Measurements from ENCODE around the gene DDX60. TPM values are rescaled to one million over a fixed set of nuclear protein-coding genes. Genes with fewer than 3 reads are reported as not detected.

The DDX60 gene
- total and polyA plus RNA-seq, 4 experiments from 2014 or later: 25.7 to 33.9 (median 31.9) TPM

DNA sequence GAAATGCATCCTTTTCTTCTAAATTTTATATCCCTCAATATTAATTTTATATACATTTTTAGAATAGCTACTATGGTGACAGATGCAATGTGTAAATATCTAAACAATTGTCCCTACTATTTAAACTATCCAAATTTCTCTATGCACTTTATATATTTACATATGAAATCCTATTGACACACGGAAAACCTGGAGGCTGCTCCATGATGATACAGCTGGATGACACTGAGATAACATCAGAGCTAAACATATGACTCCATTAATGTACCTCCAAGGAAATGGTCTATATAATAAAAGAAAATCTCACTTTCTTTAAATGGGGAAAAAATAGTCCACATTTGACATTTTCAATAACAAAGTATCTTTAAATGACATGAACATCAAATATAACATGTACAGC lies 43.7 kb downstream of the DDX60 start:
- DNase-seq: no peak
- Mint-ChIP-seq H3K4me3 (no peak overlapping the region), H3K27ac (no peak overlapping the region), H3K27me3 (no peaks in the 10 kb centered on the region), H3K36me3 (peaks cover 76 to 77% of the 10 kb centered on the region in 2 donors), H3K4me1 (peaks cover 0 to 4% (median under 1%) of the 10 kb centered on the region in 4 donors), H3K9me3 (no peaks in the 10 kb centered on the region)
- Histone ChIP-seq H3K4me1 (ENCODE audit: insufficient read depth, low read length) (no peaks in the 10 kb centered on the region), H3K9me3 (ENCODE audit: control insufficient read depth in 1 of 2, low read length in 2 of 2) (no peaks in the 10 kb centered on the region), H3K27me3 (ENCODE audit: insufficient read depth, low read length) (no peaks in the 10 kb centered on the region), H3K27ac (ENCODE audit: low read depth, low read length) (no peak overlapping the region), H3K36me3 (ENCODE audit: insufficient read depth, low read length) (peaks cover 26% of the 10 kb centered on the region), H3K4me3 (ENCODE audit: low read length in 2 of 2) (no peak overlapping the region)
- POLR2A ChIA-PET (ENCODE audit: partially characterized antibody): no interaction called here
- intact Hi-C loops (cut with micrococcal nuclease): no loop called here
- CTCF ChIA-PET (ENCODE audit: partially characterized antibody): no interaction called here

DNA sequence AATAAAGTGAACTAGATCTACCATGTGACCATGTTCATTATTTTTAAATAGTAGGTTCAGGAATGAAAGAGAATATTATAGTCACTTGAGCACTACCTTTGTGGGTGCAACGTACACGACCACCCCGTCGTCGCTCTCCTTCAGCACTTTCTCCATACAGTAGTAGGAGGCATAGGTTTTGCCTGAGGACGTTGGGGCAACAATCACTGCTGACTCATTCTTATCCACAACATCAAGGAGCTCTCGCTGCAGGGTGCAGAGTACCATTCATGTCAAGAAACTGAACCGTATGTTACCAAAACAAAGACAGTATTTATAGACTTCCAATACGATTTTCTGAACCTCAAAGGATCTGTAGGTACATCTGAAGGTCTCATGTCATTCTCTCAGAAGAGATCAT lies 44.7 kb downstream of the DDX60 start:
- peak overlapping the region in 1 of 7 donors; percentile 32 for H3K27ac Mint-ChIP-seq

DNA sequence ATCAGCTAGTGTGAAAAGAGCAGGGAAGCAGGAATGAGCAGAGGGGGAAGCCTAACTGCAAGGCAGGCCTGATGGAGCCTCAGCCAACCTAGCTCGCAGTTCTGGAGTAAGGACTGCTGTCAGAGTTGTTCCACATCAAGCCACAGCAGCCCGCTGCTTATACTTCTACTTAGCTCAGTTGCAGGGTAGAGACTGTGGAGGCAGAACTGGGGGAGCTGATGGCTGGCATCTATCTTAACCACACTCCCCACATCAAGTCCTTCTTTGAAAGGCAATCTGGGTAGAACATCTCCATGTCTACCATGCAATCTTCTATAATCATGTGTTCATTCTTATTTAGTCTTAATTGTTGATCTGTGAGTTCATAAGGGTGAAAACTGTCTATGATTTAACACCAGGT lies 46.1 kb downstream of the DDX60 start:
- no peaks in the 10 kb centered on the region for H3K9me3 ChIP-seq (ENCODE audit: control insufficient read depth in 1 of 2, low read length in 2 of 2)
- no peak for DNase-seq
- H3K36me3 Mint-ChIP-seq: peaks cover 77 to 85% of the 10 kb centered on the region in 2 donors

More for the DNA sequence above, 44.7 kb downstream of the DDX60 start:
- intact Hi-C loops (cut with micrococcal nuclease): no loop called here
- peaks cover 75 to 79% of the 10 kb centered on the region in 2 donors for H3K36me3 Mint-ChIP-seq
- POLR2A ChIA-PET (ENCODE audit: partially characterized antibody): no interaction called here
- Histone ChIP-seq H3K36me3 (ENCODE audit: insufficient read depth, low read length) (peaks cover 21% of the 10 kb centered on the region), H3K27ac (ENCODE audit: low read depth, low read length) (no peak overlapping the region), H3K4me1 (ENCODE audit: insufficient read depth, low read length) (no peaks in the 10 kb centered on the region), H3K4me3 (ENCODE audit: low read length in 2 of 2) (no peak overlapping the region), H3K27me3 (ENCODE audit: insufficient read depth, low read length) (no peaks in the 10 kb centered on the region), H3K9me3 (ENCODE audit: control insufficient read depth in 1 of 2, low read length in 2 of 2) (no peaks in the 10 kb centered on the region)
- H3K4me1 Mint-ChIP-seq: peaks cover 0 to 4% (median under 1%) of the 10 kb centered on the region in 4 donors
- DNase-seq: no peak
- H3K9me3 Mint-ChIP-seq: no peaks in the 10 kb centered on the region
- CTCF ChIA-PET (ENCODE audit: partially characterized antibody): no interaction called here
- H3K27me3 Mint-ChIP-seq: no peaks in the 10 kb centered on the region
- H3K4me3 Mint-ChIP-seq: no peak overlapping the region

DNA sequence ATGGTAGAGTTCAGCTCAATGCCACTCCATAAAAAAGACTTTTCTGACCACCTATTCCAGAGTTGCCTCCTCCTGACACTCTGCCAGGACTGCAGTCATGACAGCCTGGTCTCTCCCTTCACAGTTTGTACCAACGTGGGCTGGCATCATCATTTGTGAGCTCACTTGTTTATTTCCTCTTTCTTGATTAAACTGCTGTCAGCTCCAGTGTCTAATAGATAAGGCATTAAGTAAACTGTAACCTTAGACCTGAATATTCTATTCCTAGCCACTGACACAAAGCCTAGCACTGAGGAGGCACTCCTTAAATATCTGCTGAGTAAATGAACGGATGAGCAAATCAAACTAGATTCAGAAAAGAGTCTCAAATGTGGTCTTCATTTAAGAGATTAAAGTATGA lies 48.7 kb downstream of the DDX60 start:
- no peak overlapping the region for H3K4me3 Mint-ChIP-seq
- ChIA-PET POLR2A (ENCODE audit: partially characterized antibody) (no interaction called here), CTCF (ENCODE audit: partially characterized antibody) (no interaction called here)

More for the DNA sequence above, 46.1 kb downstream of the DDX60 start:
- Mint-ChIP-seq H3K4me1 (no peaks in the 10 kb centered on the region), H3K27me3 (no peaks in the 10 kb centered on the region), H3K4me3 (no peak overlapping the region), H3K9me3 (no peaks in the 10 kb centered on the region), H3K27ac (peak overlapping the region in 2 of 7 donors; percentile 19 to 25)
- no peak overlapping the region for H3K27ac ChIP-seq (ENCODE audit: low read depth, low read length)
- H3K36me3 ChIP-seq (ENCODE audit: insufficient read depth, low read length): peaks cover 24% of the 10 kb centered on the region
- CTCF ChIA-PET (ENCODE audit: partially characterized antibody): no interaction called here
- intact Hi-C loops (cut with micrococcal nuclease): no loop called here
- no peaks in the 10 kb centered on the region for H3K4me1 ChIP-seq (ENCODE audit: insufficient read depth, low read length)
- H3K27me3 ChIP-seq (ENCODE audit: insufficient read depth, low read length): no peaks in the 10 kb centered on the region
- no peak overlapping the region for H3K4me3 ChIP-seq (ENCODE audit: low read length in 2 of 2)
- POLR2A ChIA-PET (ENCODE audit: partially characterized antibody): no interaction called here

DNA sequence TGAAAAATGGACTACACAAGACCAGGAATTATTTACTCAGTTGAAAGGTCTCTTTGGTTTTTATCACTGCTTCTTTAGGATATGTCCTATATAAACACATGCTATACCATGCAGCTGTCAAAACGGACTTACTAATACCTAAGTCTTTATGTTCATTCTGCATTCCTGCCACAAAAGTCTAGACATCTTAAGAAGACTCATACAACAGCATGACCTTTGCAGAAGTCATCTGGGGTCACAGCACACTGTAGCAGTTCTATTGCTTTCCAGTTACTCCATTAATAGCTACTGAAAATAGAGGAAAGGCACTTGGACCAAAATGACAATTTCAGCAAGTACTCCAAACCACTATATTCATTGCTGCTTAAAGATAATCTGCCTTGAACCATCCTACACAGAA lies 53.2 kb downstream of the DDX60 start:
- Histone ChIP-seq H3K9me3 (ENCODE audit: control insufficient read depth in 1 of 2, low read length in 2 of 2) (no peaks in the 10 kb centered on the region), H3K27ac (ENCODE audit: low read depth, low read length) (no peak overlapping the region), H3K27me3 (ENCODE audit: insufficient read depth, low read length) (no peaks in the 10 kb centered on the region), H3K4me1 (ENCODE audit: insufficient read depth, low read length) (no peaks in the 10 kb centered on the region), H3K36me3 (ENCODE audit: insufficient read depth, low read length) (peaks cover 32% of the 10 kb centered on the region), H3K4me3 (ENCODE audit: low read length in 2 of 2) (no peak overlapping the region)
- peaks cover 0 to 3% (median 0%) of the 10 kb centered on the region in 8 donors for H3K9me3 Mint-ChIP-seq
- no peaks in the 10 kb centered on the region for H3K27me3 Mint-ChIP-seq
- H3K27ac Mint-ChIP-seq: no peak overlapping the region
- DNase-seq: no peak
- peaks cover 79 to 81% of the 10 kb centered on the region in 2 donors for H3K36me3 Mint-ChIP-seq
- intact Hi-C loops (cut with micrococcal nuclease): no loop called here
- H3K4me1 Mint-ChIP-seq: peaks cover 0 to 2% (median 0%) of the 10 kb centered on the region in 4 donors
- POLR2A ChIA-PET (ENCODE audit: partially characterized antibody): no interaction called here
- H3K4me3 Mint-ChIP-seq: no peak overlapping the region
- CTCF ChIA-PET (ENCODE audit: partially characterized antibody): no interaction called here

More for the DNA sequence above, 48.7 kb downstream of the DDX60 start:
- no peaks in the 10 kb centered on the region for H3K4me1 ChIP-seq (ENCODE audit: insufficient read depth, low read length)
- no peaks in the 10 kb centered on the region for H3K9me3 ChIP-seq (ENCODE audit: control insufficient read depth in 1 of 2, low read length in 2 of 2)
- peaks cover 42% of the 10 kb centered on the region for H3K36me3 ChIP-seq (ENCODE audit: insufficient read depth, low read length)
- Mint-ChIP-seq H3K36me3 (peaks cover 82 to 85% of the 10 kb centered on the region in 2 donors), H3K27ac (peak overlapping the region in 1 of 7 donors; percentile 68), H3K9me3 (no peaks in the 10 kb centered on the region), H3K4me1 (no peaks in the 10 kb centered on the region), H3K27me3 (no peaks in the 10 kb centered on the region)
- H3K27ac ChIP-seq (ENCODE audit: low read depth, low read length): no peak overlapping the region
- no peak overlapping the region for H3K4me3 ChIP-seq (ENCODE audit: low read length in 2 of 2)
- intact Hi-C loops (cut with micrococcal nuclease): no loop called here
- no peaks in the 10 kb centered on the region for H3K27me3 ChIP-seq (ENCODE audit: insufficient read depth, low read length)
- no peak for DNase-seq

DNA sequence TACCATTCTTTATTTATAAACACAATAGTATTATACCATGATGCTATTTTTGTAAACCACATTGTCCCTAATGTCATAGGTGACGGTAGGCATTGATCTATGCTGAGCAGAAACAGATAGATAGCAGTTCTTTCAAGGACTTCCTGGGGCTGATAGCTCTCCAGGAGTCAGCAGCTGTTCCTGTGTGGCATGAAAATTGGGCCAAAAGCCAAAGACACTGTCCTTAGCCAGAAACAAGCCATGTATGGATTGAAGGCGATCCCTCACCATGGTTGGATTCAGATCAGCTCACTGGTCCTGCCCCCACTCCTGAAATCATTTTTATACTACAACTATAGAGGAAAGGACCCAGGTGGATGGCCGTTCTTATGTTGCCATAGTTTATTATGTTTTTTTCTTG lies 53.6 kb downstream of the DDX60 start:
- H3K9me3 ChIP-seq (ENCODE audit: control insufficient read depth in 1 of 2, low read length in 2 of 2): no peaks in the 10 kb centered on the region
- H3K27ac ChIP-seq (ENCODE audit: low read depth, low read length): no peak overlapping the region
- Mint-ChIP-seq H3K27ac (peak overlapping the region in 1 of 7 donors; percentile 15), H3K36me3 (peaks cover 78 to 80% of the 10 kb centered on the region in 2 donors), H3K9me3 (peaks cover 0 to 3% (median 0%) of the 10 kb centered on the region in 8 donors), H3K27me3 (no peaks in the 10 kb centered on the region), H3K4me1 (peaks cover 0 to 2% (median 0%) of the 10 kb centered on the region in 4 donors), H3K4me3 (no peak overlapping the region)
- H3K4me1 ChIP-seq (ENCODE audit: insufficient read depth, low read length): no peaks in the 10 kb centered on the region
- intact Hi-C loops (cut with micrococcal nuclease): no loop called here
- CTCF ChIA-PET (ENCODE audit: partially characterized antibody): no interaction called here
- peaks cover 33% of the 10 kb centered on the region for H3K36me3 ChIP-seq (ENCODE audit: insufficient read depth, low read length)
- no peak for DNase-seq
- POLR2A ChIA-PET (ENCODE audit: partially characterized antibody): no interaction called here
- no peak overlapping the region for H3K4me3 ChIP-seq (ENCODE audit: low read length in 2 of 2)
- H3K27me3 ChIP-seq (ENCODE audit: insufficient read depth, low read length): no peaks in the 10 kb centered on the region

DNA sequence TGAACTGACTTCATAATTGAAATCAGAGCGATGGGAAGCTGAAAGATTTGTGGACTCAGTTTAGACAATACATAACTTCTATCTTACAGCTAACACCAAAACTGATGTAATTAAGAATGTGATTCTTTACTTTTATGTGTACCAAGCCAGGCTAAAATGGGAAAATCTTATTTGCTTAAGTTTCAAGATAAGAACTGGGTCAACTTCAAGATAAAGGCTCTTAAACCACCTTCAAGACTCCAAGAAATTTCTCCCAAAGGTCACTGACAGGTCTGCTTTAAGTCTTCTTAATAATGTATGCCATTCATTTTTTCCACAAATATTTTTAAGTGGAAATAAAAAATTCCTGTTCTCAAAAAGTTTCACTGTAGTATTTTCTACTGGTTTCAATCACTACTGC lies 55.5 kb downstream of the DDX60 start:
- CTCF ChIA-PET (ENCODE audit: partially characterized antibody): no interaction called here
- Mint-ChIP-seq H3K4me1 (peaks cover 0 to 2% (median 0%) of the 10 kb centered on the region in 4 donors), H3K9me3 (peaks cover 0 to 3% (median 0%) of the 10 kb centered on the region in 8 donors), H3K4me3 (no peak overlapping the region), H3K27me3 (no peaks in the 10 kb centered on the region), H3K36me3 (peaks cover 71 to 76% of the 10 kb centered on the region in 2 donors), H3K27ac (no peak overlapping the region)
- Histone ChIP-seq H3K27me3 (ENCODE audit: insufficient read depth, low read length) (no peaks in the 10 kb centered on the region), H3K27ac (ENCODE audit: low read depth, low read length) (no peak overlapping the region), H3K4me3 (ENCODE audit: low read length in 2 of 2) (no peak overlapping the region), H3K36me3 (ENCODE audit: insufficient read depth, low read length) (peaks cover 33% of the 10 kb centered on the region), H3K9me3 (ENCODE audit: control insufficient read depth in 1 of 2, low read length in 2 of 2) (no peaks in the 10 kb centered on the region), H3K4me1 (ENCODE audit: insufficient read depth, low read length) (no peaks in the 10 kb centered on the region)
- POLR2A ChIA-PET (ENCODE audit: partially characterized antibody): no interaction called here
- no peak for DNase-seq
- intact Hi-C loops (cut with micrococcal nuclease): no loop called here

DNA sequence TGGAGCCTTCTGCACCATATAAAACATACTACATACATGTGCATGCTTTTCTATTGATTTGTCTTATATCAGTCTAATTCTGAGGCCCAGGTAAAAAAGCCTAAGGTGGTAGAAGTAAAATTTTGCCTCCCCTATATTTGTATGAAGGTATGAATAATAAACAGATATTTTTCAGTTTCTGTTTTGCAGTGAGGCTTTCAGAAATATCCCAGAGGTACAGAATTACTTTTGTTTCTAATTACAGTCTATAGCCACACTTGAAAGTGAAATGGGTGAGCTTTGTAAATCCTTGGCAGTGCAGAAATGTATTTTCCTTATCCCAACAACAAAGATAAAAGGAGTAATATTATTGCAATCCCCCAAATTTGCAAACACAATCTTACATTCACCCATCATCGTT lies 59.5 kb downstream of the DDX60 start:
- ChIA-PET CTCF (ENCODE audit: partially characterized antibody) (no interaction called here), POLR2A (ENCODE audit: partially characterized antibody) (no interaction called here)
- Mint-ChIP-seq H3K4me1 (peaks cover 0 to 2% (median under 1%) of the 10 kb centered on the region in 4 donors), H3K9me3 (peaks cover 0 to 3% (median 0%) of the 10 kb centered on the region in 8 donors), H3K27ac (peak overlapping the region in 2 of 7 donors; percentile 5 to 34), H3K27me3 (no peaks in the 10 kb centered on the region), H3K36me3 (peaks cover 65 to 68% of the 10 kb centered on the region in 2 donors), H3K4me3 (no peak overlapping the region)
- H3K4me1 ChIP-seq (ENCODE audit: insufficient read depth, low read length): no peaks in the 10 kb centered on the region
- intact Hi-C loops (cut with micrococcal nuclease): no loop called here
- no peak overlapping the region for H3K4me3 ChIP-seq (ENCODE audit: low read length in 2 of 2)
- no peak overlapping the region for H3K27ac ChIP-seq (ENCODE audit: low read depth, low read length)
- H3K9me3 ChIP-seq (ENCODE audit: control insufficient read depth in 1 of 2, low read length in 2 of 2): no peaks in the 10 kb centered on the region
- H3K27me3 ChIP-seq (ENCODE audit: insufficient read depth, low read length): no peaks in the 10 kb centered on the region
- no peak for DNase-seq
- H3K36me3 ChIP-seq (ENCODE audit: insufficient read depth, low read length): peaks cover 8% of the 10 kb centered on the region
